H9 (cell line): ENCODE data around the gene ECEL1. TPM values are rescaled to one million over a fixed set of nuclear protein-coding genes. Genes with fewer than 3 reads are reported as not detected.

ENCODE experiments used
- DNase-seq: peaks from one replicate; pipeline ENCODE4 v3.0.0-alpha.2; 2017
- H2AFZ ChIP-seq: one replicate; pipeline ENCODE4 v1.6.1; 2013; ENCODE audit warnings: mild to moderate bottlenecking, low read length, control low read depth, moderate library complexity
- H2AK5ac ChIP-seq: 2 replicates; pipeline ENCODE4 v1.6.1; 2013; ENCODE audit warnings: low read length, control low read depth, mixed read lengths; ENCODE audit not compliant: insufficient read length
- H2BK120ac ChIP-seq: one replicate; pipeline ENCODE4 v1.6.1; 2013; ENCODE audit warnings: low read depth, mild to moderate bottlenecking, low read length, control low read depth, inconsistent platforms; ENCODE audit not compliant: poor library complexity, severe bottlenecking
- H2BK12ac ChIP-seq: 2 replicates; pipeline ENCODE4 v1.6.1; 2013; ENCODE audit warnings: low read length, control low read depth, mixed read lengths, low read depth; ENCODE audit not compliant: insufficient read length
- H2BK15ac ChIP-seq: 2 replicates; pipeline ENCODE4 v1.6.1; 2013; ENCODE audit warnings: low read depth, low read length, control low read depth
- H2BK20ac ChIP-seq: one replicate; pipeline ENCODE4 v1.6.1; 2013; ENCODE audit warnings: low read depth, mild to moderate bottlenecking, low read length, control low read depth, inconsistent platforms; ENCODE audit not compliant: poor library complexity, severe bottlenecking
- H2BK5ac ChIP-seq: 2 replicates; pipeline ENCODE4 v1.6.1; 2013; ENCODE audit warnings: low read length, control low read depth, mixed read lengths; ENCODE audit not compliant: insufficient read length
- H3K14ac ChIP-seq: 2 replicates; pipeline ENCODE4 v1.6.1; 2013; ENCODE audit warnings: low read length, control low read depth; ENCODE audit not compliant: insufficient read depth
- H3K18ac ChIP-seq: 2 replicates; pipeline ENCODE4 v1.6.1; 2013; ENCODE audit warnings: low read depth, mild to moderate bottlenecking, mixed read lengths, low read length, control low read depth; ENCODE audit not compliant: insufficient read length
- H3K23ac ChIP-seq: 2 replicates; pipeline ENCODE4 v1.6.1; 2013; ENCODE audit warnings: low read length, control low read depth, mixed read lengths, low read depth; ENCODE audit not compliant: insufficient read length
- H3K23me2 ChIP-seq: 2 replicates; pipeline ENCODE4 v1.6.1; 2013; ENCODE audit warnings: low read depth, mild to moderate bottlenecking, mixed read lengths, low read length, control low read depth; ENCODE audit not compliant: insufficient read length, poor library complexity, severe bottlenecking
- H3K27ac ChIP-seq: 2 replicates; pipeline ENCODE4 v1.5.1; 2013; ENCODE audit warnings: low read length, control low read depth, mixed read lengths, low read depth; ENCODE audit not compliant: insufficient read length
- H3K27me3 ChIP-seq: 2 replicates; pipeline ENCODE4 v1.6.1; 2013; ENCODE audit warnings: low read length, control low read depth, inconsistent platforms; ENCODE audit not compliant: insufficient read depth
- H3K4ac ChIP-seq: 2 replicates; pipeline ENCODE4 v1.6.1; 2013; ENCODE audit warnings: low read depth, mild to moderate bottlenecking, control low read depth, inconsistent platforms, low read length, moderate library complexity
- H3K4me1 ChIP-seq: 2 replicates; pipeline ENCODE4 v1.6.1; 2013; ENCODE audit warnings: low read length, control low read depth, inconsistent platforms; ENCODE audit not compliant: insufficient read depth
- H3K4me2 ChIP-seq: 2 replicates; pipeline ENCODE4 v1.6.1; 2013; ENCODE audit warnings: low read length, control low read depth, mixed read lengths; ENCODE audit not compliant: insufficient read length, insufficient read depth
- H3K56ac ChIP-seq: 2 replicates; pipeline ENCODE4 v1.6.1; 2013; ENCODE audit warnings: low read depth, mild to moderate bottlenecking, mixed read lengths, low read length, control low read depth; ENCODE audit not compliant: insufficient read length
- H3K79me1 ChIP-seq: 2 replicates; pipeline ENCODE4 v1.6.1; 2013; ENCODE audit warnings: low read depth, mild to moderate bottlenecking, moderate library complexity, low read length, control low read depth, inconsistent platforms; ENCODE audit not compliant: insufficient read depth, poor library complexity, severe bottlenecking
- H3K79me2 ChIP-seq: 2 replicates; pipeline ENCODE4 v1.6.1; 2013; ENCODE audit warnings: low read length, control low read depth, inconsistent platforms; ENCODE audit not compliant: insufficient read depth
- H3K9ac ChIP-seq: 2 replicates; pipeline ENCODE4 v1.6.1; 2013; ENCODE audit warnings: low read length, control low read depth, mixed read lengths; ENCODE audit not compliant: insufficient read length; ENCODE audit errors: extremely low read depth
- H3K9me3 ChIP-seq: one replicate; pipeline ENCODE4 v1.6.1; 2013; ENCODE audit warnings: low read depth, low read length, inconsistent platforms; ENCODE audit not compliant: control insufficient read depth
- H3T11ph ChIP-seq: one replicate; pipeline ENCODE4 v1.6.1; 2013; ENCODE audit warnings: mild to moderate bottlenecking, low read length, control low read depth, inconsistent platforms
- H4K20me1 ChIP-seq: one replicate; pipeline ENCODE4 v1.6.1; 2013; ENCODE audit not compliant: control insufficient read depth, insufficient read length, insufficient read depth
- H4K5ac ChIP-seq: 2 replicates; pipeline ENCODE4 v1.6.1; 2013; ENCODE audit warnings: low read depth, mild to moderate bottlenecking, mixed read lengths, low read length, control low read depth; ENCODE audit not compliant: insufficient read length
- H4K8ac ChIP-seq: replicated peaks from 2 replicates; pipeline ENCODE4 v1.6.1; 2013; ENCODE audit warnings: low read length, control low read depth, mixed read lengths, low read depth; ENCODE audit not compliant: insufficient read length
- H4K91ac ChIP-seq: 2 replicates; pipeline ENCODE4 v1.6.1; 2013; ENCODE audit warnings: low read depth, mild to moderate bottlenecking, moderate library complexity, mixed read lengths, low read length, control low read depth; ENCODE audit not compliant: insufficient read length
- H3K27ac Mint-ChIP-seq, 3 experiments: 2 replicates in 2 of 3; 3 replicates in 1 of 3; pipeline ENCODE4 v1.8.0; 2020 to 2021; ENCODE audit warnings: mixed read lengths in 3 of 3, mild to moderate bottlenecking in 1 of 3, moderate library complexity in 1 of 3
- H3K27me3 Mint-ChIP-seq: 2 replicates; pipeline ENCODE4 v1.8.0; 2021; ENCODE audit warnings: low read depth, mild to moderate bottlenecking, moderate library complexity, mixed read lengths
- H3K36me3 Mint-ChIP-seq, 3 experiments: 2 replicates in 2 of 3; 3 replicates in 1 of 3; pipeline ENCODE4 v1.8.0; 2020 to 2021; ENCODE audit warnings: low read depth in 3 of 3, mixed read lengths in 3 of 3; ENCODE audit not compliant: insufficient read depth in 1 of 3
- H3K4me1 Mint-ChIP-seq, 2 experiments: 2 replicates each; pipeline ENCODE4 v1.8.0; 2020; ENCODE audit warnings: mixed read lengths in 2 of 2
- H3K4me3 Mint-ChIP-seq, 2 experiments: 2 replicates in 1 of 2; 3 replicates in 1 of 2; pipeline ENCODE4 v1.8.0; 2020 to 2021; ENCODE audit warnings: mild to moderate bottlenecking in 2 of 2, mixed read lengths in 2 of 2, moderate library complexity in 1 of 2
- H3K9me3 Mint-ChIP-seq, 2 experiments: 2 replicates in 1 of 2; 3 replicates in 1 of 2; pipeline ENCODE4 v1.8.0; 2020; ENCODE audit warnings: mild to moderate bottlenecking in 2 of 2, mixed read lengths in 2 of 2, moderate library complexity in 1 of 2
- CTCF ChIP-seq: fragments of 200-600 bp; sonication (generic); conservative IDR thresholded peaks from 3 replicates; pipeline ENCODE4 v1.8.0; 2021; ENCODE audit warnings: antibody characterized with exemption, mild to moderate bottlenecking
- WGBS: extraction: QIAGEN DNeasy Blood & Tissue Kit; methylation state at CpG from one replicate; pipeline ENCODE4 v1.1.7; 2013; ENCODE audit warnings: missing lambda C conversion rate, low lambda C conversion rate, mixed read lengths; ENCODE audit not compliant: insufficient read length; ENCODE audit errors: extremely low coverage; 5-methylcytosine and 5-hydroxymethylcytosine counted together
- total RNA-seq: library from RNA; stranded (reverse); gene quantifications from 2 replicates; pipeline ENCODE4 v1.2.1, GENCODE V29; 2021

The ECEL1 gene
- total RNA-seq, 1 experiment from 2014 or later: 8.4 TPM

- Mint-ChIP-seq H3K4me3 (no peak overlapping the region; a peak in 1 of 5 replicates), H3K4me1 (peaks cover 9 to 29% of the 10 kb centered on the region in 2 experiments), H3K27me3 (peaks cover 72% of the 10 kb centered on the region), H3K9me3 (no peaks in the 10 kb centered on the region), H3K27ac (no peak overlapping the region), H3K36me3 (peaks cover 0 to under 1% (median 0%) of the 10 kb centered on the region in 3 experiments; a peak in 1 of 7 replicates)
- no peak overlapping the region for H4K8ac ChIP-seq
- no peak overlapping the region for H3K4ac ChIP-seq
- H2BK5ac ChIP-seq: no peak overlapping the region
- no peaks in the 10 kb centered on the region for H3K9me3 ChIP-seq
- no peak overlapping the region for H4K5ac ChIP-seq
- no peak overlapping the region for H3K18ac ChIP-seq
- H3K79me1 ChIP-seq: no peaks in the 10 kb centered on the region
- no peak overlapping the region for H3K9ac ChIP-seq
- no peak overlapping the region for H2BK15ac ChIP-seq
- H3T11ph ChIP-seq: no peak overlapping the region
- peaks cover 15% of the 10 kb centered on the region for H3K27me3 ChIP-seq
- no peak overlapping the region for H3K4me2 ChIP-seq
- WGBS: no CpG with 5 or more reads among the region's 13 CpGs
- H2BK12ac ChIP-seq: no peak overlapping the region
- H3K56ac ChIP-seq: no peak overlapping the region
- H2AFZ ChIP-seq: no peak overlapping the region
- no peak overlapping the region for H4K91ac ChIP-seq
- no peak overlapping the region for H3K14ac ChIP-seq
- H2BK120ac ChIP-seq: no peak overlapping the region
- H2BK20ac ChIP-seq: no peak overlapping the region
- no peaks in the 10 kb centered on the region for H3K79me2 ChIP-seq
- H3K27ac ChIP-seq: no peak overlapping the region
- no peaks in the 10 kb centered on the region for H4K20me1 ChIP-seq
- H3K23me2 ChIP-seq: peaks cover 14% of the 10 kb centered on the region
- no peaks in the 10 kb centered on the region for H3K4me1 ChIP-seq
- no peak overlapping the region for H3K23ac ChIP-seq
- H2AK5ac ChIP-seq: no peak overlapping the region
- DNase-seq: no peak
- no peak for TF ChIP-seq CTCF
Observed at GRCh38 chr2:232526372-232526941, 38.8 kb upstream of the ECEL1 start.
